ENCODE measurements around the gene HEG1. TPM values are rescaled to one million over a fixed set of nuclear protein-coding genes. Genes with fewer than 3 reads are reported as not detected.

The HEG1 gene
- total and polyA plus RNA-seq, 2 of the 8 experiments (the other 6 are each of a cell fraction or from before 2014, with no cell fraction given), result 5.3 to 9.7 TPM

- Histone ChIP-seq H4K5ac (ENCODE audit: insufficient read length, low read depth, low read length) (no peak overlapping the region), H3K4me2 (ENCODE audit: insufficient read depth in 1 of 2, low read depth in 2 of 2, low read length in 2 of 2) (no peak overlapping the region), H2BK5ac (ENCODE audit: low read depth, low read length) (no peak overlapping the region), H3K4me3 (ENCODE audit: extremely low read depth in 1 of 4, insufficient read depth in 2 of 4, low read depth in 3 of 4, low read length in 4 of 4) (no peak overlapping the region), H3K23me2 (ENCODE audit: low read depth, low read length) (no peaks in the 10 kb centered on the region), H2AFZ (ENCODE audit: low read length) (no peak overlapping the region), H2AK5ac (ENCODE audit: low read depth, low read length) (no peak overlapping the region), H3K23ac (ENCODE audit: insufficient read length) (no peak overlapping the region), H3K4me1 (replicated peaks in 1 of 4; ENCODE audit: control insufficient read depth in 3 of 4, insufficient read depth in 4 of 4, low read length in 3 of 4) (peaks cover 0 to 12% (median 7%) of the 10 kb centered on the region in 4 experiments; a peak in 5 of 7 replicates), H4K8ac (ENCODE audit: extremely low read depth, insufficient read depth, low read length) (no peak overlapping the region), H4K91ac (replicated peaks; ENCODE audit: insufficient read length, low read length) (no peak overlapping the region), H2BK12ac (ENCODE audit: low read depth, low read length) (no peak overlapping the region), H4K20me1 (replicated peaks in 1 of 2; ENCODE audit: control insufficient read depth in 1 of 2, insufficient read depth in 2 of 2, low read length in 2 of 2) (no peaks in the 10 kb centered on the region), H3K18ac (ENCODE audit: extremely low read depth, low read length) (no peak overlapping the region), H3K79me1 (ENCODE audit: low read depth, low read length) (no peaks in the 10 kb centered on the region), H3K9me3 (ENCODE audit: insufficient read depth in 2 of 2, low read depth in 1 of 2, low read length in 1 of 2) (no peaks in the 10 kb centered on the region), H3K14ac (ENCODE audit: insufficient read length) (no peak overlapping the region), H2BK20ac (ENCODE audit: low read length) (no peak overlapping the region), H3K27ac (ENCODE audit: low read depth, low read length) (no peak overlapping the region), H3K36me3 (ENCODE audit: control insufficient read depth in 2 of 4, insufficient read depth in 4 of 4, low read length in 3 of 4) (peaks cover 0 to 24% (median 2%) of the 10 kb centered on the region in 4 experiments; a peak in 4 of 8 replicates), H2BK15ac (ENCODE audit: low read length) (no peak overlapping the region), H3K56ac (replicated peaks; ENCODE audit: insufficient read length, low read depth, low read length) (no peak overlapping the region), H3K4ac (replicated peaks; ENCODE audit: insufficient read length, low read depth, low read length) (no peak overlapping the region), H3K27me3 (replicated peaks in 1 of 4; ENCODE audit: control insufficient read depth in 3 of 4, extremely low read depth in 1 of 4, insufficient read depth in 3 of 4, low read length in 3 of 4) (no peaks in the 10 kb centered on the region), H3K9ac (replicated peaks in 1 of 4; ENCODE audit: extremely low read depth in 1 of 4, low read depth in 3 of 4, low read length in 3 of 4) (no peak overlapping the region), H3K79me2 (ENCODE audit: control insufficient read depth in 1 of 2, insufficient read depth in 2 of 2, low read length in 2 of 2) (no peaks in the 10 kb centered on the region), H2BK120ac (replicated peaks; ENCODE audit: low read depth, low read length) (no peak overlapping the region)
- 79% methylated on average over 7 of the region's 7 CpGs; no CpG with 5 or more reads in 1 of the 2 experiments for WGBS, 2 experiments (ENCODE audit: extremely low coverage in 1 of 2, insufficient coverage in 1 of 2, insufficient read length in 1 of 2, insufficient replicate concordance in 2 of 2, low coverage in 1 of 2, low lambda C conversion rate in 2 of 2, missing lambda C conversion rate in 1 of 2)
- DNase-seq (ENCODE audit: low read depth in 1 of 2, low spot score in 2 of 2) (no peak), FAIRE-seq (no peak)
- ChIA-PET POLR2A (ENCODE audit: partially characterized antibody) (no interaction called here), CTCF (ENCODE audit: partially characterized antibody) (interaction anchor here (1.3 to 2.2 kb wide), 5 partner anchors 9 to 147 kb away, joined by 3 to 12 read pairs (median 4); no protein-coding TSS in a partner anchor)
- TF ChIP-seq EP300 (IDR thresholded peaks at IDR 0.05; ENCODE audit: borderline replicate concordance in 1 of 2, low read depth in 2 of 2, low read length in 2 of 2) (no peak), RNF2 (IDR thresholded peaks at IDR 0.05; ENCODE audit: borderline replicate concordance, low read depth, low read length, missing control alignments, poor library complexity, severe bottlenecking) (no peak), JUND (IDR thresholded peaks at IDR 0.05; ENCODE audit: low read length) (no peak), POLR2A (IDR thresholded peaks at IDR 0.05; ENCODE audit: control extremely low read depth in 1 of 2, low read depth in 2 of 2, low read length in 2 of 2) (no peak), EGR1 (IDR thresholded peaks at IDR 0.05; ENCODE audit: borderline replicate concordance, low read depth, low read length) (no peak), SAP30 (IDR thresholded peaks at IDR 0.05; ENCODE audit: insufficient read depth, insufficient replicate concordance, low read length) (no peak), HDAC6 (IDR thresholded peaks at IDR 0.05; ENCODE audit: low read depth, low read length) (no peak), CTCF (IDR thresholded peaks at IDR 0.05; ENCODE audit: control extremely low read depth in 1 of 3, insufficient read depth in 1 of 3, low read depth in 1 of 3, low read length in 3 of 3) (no peak)
Observed at GRCh38 chr3:125003369-125003853, 52.4 kb downstream of the HEG1 start.

All from H1 (cell line).